Choroid plexus epithelial cell (primary cell): ENCODE measurements around the gene PTPRF.

ENCODE experiments used
- DNase-seq: peaks from one replicate; pipeline ENCODE4 v3.0.0-alpha.2; 2010; ENCODE audit warnings: low read depth
- H3K4me3 ChIP-seq: 2 replicates; pipeline ENCODE4 v1.5.1; 2011; ENCODE audit warnings: low read depth, mild to moderate bottlenecking, control low read depth, low read length, moderate library complexity
- CTCF ChIP-seq: conservative IDR thresholded peaks from 2 replicates; pipeline ENCODE4 v1.5.1; 2011; ENCODE audit warnings: low read depth, mild to moderate bottlenecking, control low read depth, inconsistent platforms, low read length, moderate library complexity

Gene PTPRF

GRCh38 chr1:43576521-43576920, 45.8 kb downstream of the PTPRF start:
- DNase-seq = no peak
- no peak for TF ChIP-seq CTCF
- no peak overlapping the region for H3K4me3 ChIP-seq

- no peak overlapping the region for H3K4me3 ChIP-seq
- DNase-seq = no peak
Observed at GRCh38 chr1:43577655-43578542, 47.2 kb downstream of the PTPRF start.

GRCh38 chr1:43580039-43580438, 49.4 kb downstream of the PTPRF start:
- H3K4me3 ChIP-seq = no peak overlapping the region
- no peak for DNase-seq
- no peak for TF ChIP-seq CTCF

More at GRCh38 chr1:43577655-43578542, 47.2 kb downstream of the PTPRF start:
- TF ChIP-seq CTCF = no peak

- no peak for TF ChIP-seq CTCF
- peak; percentile 95 for DNase-seq
- H3K4me3 ChIP-seq = no peak overlapping the region
Observed at GRCh38 chr1:43582162-43582566, 51.5 kb downstream of the PTPRF start.

- H3K4me3 ChIP-seq = no peak overlapping the region
- no peak for DNase-seq
- no peak for TF ChIP-seq CTCF
Observed at GRCh38 chr1:43583058-43583457, 52.4 kb downstream of the PTPRF start.

GRCh38 chr1:43584204-43584603, 53.5 kb downstream of the PTPRF start:
- H3K4me3 ChIP-seq = no peak overlapping the region

More at GRCh38 chr1:43584204-43584603, 53.5 kb downstream of the PTPRF start:
- no peak for TF ChIP-seq CTCF
- DNase-seq = no peak
